ENCODE measurements around the gene ATP2B2.

- TF ChIP-seq POLR2A (IDR thresholded peaks at IDR 0.05; ENCODE audit: extremely low read depth, insufficient read length) (no peak), CTCF (IDR thresholded peaks at IDR 0.05; ENCODE audit: low read depth, low read length) (no peak), MAX (IDR thresholded peaks at IDR 0.05; ENCODE audit: low read depth, low read length) (no peak), MYC (IDR thresholded peaks at IDR 0.05; ENCODE audit: low read depth, low read length) (no peak)
Measured at GRCh38 chr3:10421996-10422395, 83.4 kb downstream of the ATP2B2 start.
